Globus pallidus (tissue), 1 donor: ENCODE measurements around the gene ABCG8.
A peak's percentile ranks its signal among the peaks of the same experiment; 100 is the strongest.
"Not testable (repeated sequence)": the region's sequence is repeated elsewhere in the genome, so short reads cannot be mapped to it uniquely, and the experiment has no call there.

Experiments
- DNase-seq: peaks from one replicate; pipeline ENCODE4 v3.0.0-alpha.2; 2015; ENCODE audit warnings: low spot score

The ABCG8 gene

DNA sequence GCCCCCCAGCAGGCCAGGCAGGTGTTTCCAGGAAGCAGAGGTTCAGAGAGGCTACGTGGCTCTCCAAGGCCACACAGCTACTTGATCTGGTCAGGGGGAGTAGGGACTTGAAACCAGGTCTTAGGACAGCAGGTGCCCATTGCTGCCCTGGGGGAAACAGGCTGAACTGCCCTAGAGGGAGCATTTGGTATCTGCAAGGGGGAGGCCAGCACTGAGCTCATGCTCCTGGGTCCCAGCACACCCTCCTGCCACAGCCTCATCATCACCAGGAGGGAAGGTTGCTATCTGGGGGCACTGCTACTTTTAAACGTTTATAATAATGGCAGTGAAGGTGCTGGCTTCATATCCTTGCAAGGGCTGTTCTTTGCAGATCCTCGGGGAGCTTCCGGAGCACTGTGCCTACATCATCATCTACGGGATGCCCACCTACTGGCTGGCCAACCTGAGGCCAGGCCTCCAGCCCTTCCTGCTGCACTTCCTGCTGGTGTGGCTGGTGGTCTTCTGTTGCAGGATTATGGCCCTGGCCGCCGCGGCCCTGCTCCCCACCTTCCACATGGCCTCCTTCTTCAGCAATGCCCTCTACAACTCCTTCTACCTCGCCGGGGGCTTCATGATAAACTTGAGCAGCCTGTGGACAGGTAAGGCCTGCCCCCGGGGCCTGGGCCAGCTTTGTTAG is 36.1 kb downstream of the ABCG8 start:
- DNase-seq: no peak

DNA sequence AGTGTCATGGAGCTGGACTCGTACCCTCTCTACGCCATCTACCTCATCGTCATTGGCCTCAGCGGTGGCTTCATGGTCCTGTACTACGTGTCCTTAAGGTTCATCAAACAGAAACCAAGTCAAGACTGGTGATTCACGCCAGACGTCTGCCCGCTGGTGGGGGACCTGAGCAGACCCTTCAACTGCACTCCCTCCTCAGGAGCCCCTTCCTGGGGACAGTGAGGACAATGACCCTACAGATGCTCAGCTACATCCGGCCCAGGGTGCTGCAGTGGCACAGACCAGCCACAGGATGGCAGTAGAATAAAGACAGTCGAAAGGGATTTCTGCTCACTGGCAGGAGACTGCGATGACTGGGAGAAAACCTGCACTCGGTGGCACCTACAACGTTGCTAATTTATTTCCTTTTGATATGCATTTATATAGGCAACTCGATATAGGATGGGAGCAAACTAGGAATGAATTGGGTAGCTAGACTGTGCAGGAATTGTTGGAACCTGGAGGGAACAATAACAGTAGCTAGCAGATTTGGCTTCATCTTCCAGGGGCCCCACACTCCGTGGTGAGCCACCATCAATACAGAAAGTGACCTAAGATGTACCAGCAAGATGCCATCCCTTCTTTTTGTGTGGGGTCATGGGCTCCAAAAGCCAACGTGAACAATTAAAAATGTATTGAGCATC is 39.2 kb downstream of the ABCG8 start:
- DNase-seq: peak; percentile 48

DNA sequence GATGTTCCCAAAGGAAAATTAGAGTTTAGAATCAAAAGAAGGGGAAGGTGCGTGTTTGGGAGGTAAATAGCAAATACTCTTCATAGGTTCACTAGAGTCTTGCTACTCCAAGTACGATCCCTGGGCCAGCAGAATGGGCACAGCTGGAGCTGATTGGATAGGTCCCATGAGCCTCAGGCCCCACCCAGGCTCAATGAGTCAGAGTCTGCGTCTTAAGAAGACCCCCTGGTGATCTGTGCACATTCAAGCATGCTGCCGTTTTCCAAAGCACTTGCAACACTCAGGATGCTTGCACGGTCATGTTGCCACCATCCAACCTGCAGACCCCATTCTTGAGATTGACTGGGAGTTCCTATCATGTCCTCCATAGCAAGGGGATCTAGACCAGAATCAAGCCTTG is 40.5 kb downstream of the ABCG8 start:
- DNase-seq: no peak

DNA sequence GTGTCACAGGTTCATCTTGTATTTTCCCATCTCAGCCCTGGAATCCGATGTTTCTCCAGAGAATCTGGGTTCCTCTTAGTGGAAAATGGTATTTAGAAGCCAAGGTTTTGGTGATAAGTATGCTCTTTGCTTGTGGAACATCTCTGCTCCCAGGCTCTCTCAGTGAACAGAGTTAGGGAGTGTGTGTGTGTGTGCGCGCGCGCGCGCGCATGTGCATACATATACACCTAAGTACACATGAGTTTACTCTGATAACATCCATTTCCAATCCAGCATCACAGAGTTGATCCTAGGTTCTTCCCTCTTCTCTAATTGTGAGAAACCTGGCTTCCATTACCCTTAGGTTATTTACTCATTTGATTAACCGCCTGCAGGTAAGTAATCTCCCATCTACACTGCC is 41.7 kb downstream of the ABCG8 start:
- DNase-seq: no peak

DNA sequence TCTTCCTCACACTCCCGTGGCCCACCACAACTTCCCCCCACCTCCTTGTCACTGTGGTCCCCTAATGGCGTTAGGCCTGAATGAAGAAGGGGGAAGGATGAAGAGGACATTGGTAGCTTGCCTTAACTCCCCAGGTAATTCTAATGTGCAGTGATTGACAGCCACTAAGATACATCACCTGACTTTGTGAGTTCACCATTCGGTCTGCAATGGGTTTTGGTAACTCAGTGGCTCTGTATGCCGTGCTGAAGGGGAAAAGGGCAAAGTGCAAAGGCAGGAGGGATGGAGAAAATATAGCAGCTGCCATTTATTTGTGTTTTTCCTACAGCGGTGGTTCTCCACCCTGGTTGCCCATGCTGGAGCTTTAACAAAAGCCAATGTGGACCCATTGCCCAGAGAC is 42.2 kb downstream of the ABCG8 start:
- no peak for DNase-seq

DNA sequence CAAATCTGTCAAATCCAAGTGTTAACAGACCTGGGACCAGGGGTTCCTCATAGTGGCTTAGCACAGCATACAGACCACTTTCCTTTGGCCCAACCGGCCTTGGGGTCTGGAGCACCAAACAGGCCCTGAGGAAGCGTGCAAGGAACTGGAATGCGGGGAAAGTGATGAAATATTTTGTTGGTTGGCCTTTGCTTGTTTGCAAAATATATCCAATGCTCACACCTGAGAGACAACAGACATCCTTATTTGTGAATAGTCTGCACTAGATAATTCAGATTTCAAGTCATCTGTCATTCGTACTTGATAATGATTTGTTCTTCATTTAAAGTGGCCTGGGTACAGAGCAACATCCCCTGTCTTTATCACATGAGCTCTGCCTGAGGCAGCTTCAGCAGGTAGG is 43.5 kb downstream of the ABCG8 start:
- no peak for DNase-seq

DNA sequence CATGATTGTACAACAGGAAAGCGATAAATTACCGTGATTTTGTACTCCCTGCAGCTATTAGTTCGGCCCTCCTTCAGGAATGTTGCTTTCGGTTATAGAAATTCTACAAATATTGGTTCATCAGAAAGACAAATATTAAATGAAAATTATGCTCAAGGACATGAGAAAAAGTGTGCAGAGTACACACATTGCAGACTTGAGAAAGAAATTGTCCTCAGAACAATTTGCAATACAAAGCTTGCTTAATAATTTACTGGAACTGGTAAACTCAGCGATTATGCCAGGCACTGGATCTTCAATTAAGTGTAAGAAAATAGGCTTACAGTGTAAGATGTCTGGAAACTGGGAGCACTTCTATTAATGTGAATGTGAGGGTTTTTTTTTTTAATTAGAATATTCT is 45.9 kb downstream of the ABCG8 start:
- DNase-seq: no peak

DNA sequence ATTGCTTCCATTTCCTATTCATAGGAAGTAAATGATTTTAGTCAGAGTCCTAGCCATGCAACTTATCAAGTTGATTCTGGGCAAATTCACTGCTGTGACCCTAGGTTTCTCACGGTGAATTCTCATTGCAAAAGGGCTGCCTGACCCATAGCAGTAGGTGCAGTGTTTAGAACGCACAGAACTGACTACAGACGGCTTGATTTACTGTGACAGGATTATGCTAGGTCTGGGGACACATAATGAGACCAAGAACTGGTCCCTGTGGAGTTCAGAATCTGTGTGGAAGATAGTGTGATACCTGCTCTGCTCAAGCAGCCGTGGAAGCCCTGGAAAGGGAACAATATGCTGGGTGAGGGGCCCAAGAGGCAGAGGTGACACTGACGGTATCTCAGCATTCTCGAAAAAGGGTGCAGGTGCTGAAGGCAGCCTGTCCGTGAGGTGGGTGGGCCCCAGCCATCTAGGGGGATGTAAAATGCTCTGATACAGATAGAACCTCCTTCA is 46.4 kb downstream of the ABCG8 start:
- no peak for DNase-seq

DNA sequence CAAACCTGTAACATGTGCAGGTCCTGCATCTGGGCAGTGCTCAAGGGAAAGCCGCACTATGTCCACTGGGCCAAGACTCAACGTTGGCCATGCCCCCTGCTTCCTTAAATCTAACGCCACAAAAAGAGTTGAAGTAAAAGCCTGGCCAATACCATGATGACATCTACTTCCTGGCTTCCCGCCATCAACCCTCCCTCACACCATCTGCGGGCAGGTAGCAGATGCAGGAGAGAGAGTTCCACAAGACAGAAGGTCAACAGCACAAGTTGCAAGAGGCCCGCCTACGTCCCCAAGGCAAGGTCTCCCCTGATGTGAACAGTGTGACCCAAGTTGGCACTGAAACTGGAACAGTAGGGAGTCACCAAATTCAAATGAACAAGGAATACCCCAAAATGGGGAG is 48.4 kb downstream of the ABCG8 start:
- no peak for DNase-seq

DNA sequence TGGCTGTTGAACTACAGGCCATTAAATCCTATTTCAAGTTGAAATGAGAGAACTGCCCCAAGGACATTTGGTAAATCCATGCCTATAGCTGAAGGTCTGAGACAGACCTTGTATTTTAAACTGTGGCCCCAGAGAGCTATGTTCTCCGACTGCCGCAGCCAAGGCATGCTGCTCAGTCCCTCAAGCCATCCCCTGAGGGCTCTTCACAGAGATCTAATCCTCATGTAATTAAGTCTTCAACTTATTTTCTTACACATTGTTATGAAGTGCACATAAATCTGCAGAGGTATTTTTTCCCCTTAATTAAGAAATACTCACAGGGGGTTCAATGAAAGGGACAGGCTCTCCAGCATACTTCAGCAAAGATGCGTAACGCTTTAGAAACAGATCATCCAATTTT is 50.6 kb downstream of the ABCG8 start:
- no peak for DNase-seq

DNA sequence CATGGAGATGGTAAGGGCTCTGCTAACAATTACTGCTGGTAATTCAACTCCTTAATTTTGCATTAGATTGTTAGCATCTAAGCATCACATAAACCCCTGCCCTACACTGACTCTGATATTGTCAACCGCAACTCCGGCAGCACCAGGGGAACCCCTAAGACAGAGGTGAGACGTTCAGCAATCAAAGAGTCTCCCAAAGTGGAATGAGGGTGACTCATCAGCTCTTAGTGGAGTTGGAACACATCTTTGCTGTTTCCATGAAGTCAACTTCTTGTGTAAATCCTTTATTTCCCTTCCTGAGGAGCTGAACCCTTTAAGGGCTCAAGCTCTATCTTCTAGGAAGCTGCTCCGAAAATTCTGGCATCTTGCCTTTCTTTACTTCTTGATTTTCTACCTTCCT is 52.1 kb downstream of the ABCG8 start:
- no peak for DNase-seq

DNA sequence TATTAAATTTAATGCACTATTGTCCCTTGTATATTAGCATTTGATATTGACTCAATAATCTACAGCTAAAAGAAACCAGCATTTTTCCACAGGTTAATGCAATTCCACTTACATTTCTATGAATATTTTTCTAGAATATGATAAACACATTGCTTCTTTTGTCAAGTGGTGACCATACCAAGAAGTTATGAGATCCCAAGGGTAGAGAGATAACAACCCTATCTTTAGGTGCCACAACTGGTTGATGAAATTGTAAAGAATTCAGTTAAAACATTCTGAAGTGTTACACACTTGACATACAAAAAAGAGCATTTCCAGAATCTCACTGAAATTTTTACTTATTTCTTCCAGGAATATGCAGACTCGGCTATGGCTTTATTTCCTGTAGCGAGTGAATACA is 56.0 kb downstream of the ABCG8 start:
- DNase-seq: no peak

DNA sequence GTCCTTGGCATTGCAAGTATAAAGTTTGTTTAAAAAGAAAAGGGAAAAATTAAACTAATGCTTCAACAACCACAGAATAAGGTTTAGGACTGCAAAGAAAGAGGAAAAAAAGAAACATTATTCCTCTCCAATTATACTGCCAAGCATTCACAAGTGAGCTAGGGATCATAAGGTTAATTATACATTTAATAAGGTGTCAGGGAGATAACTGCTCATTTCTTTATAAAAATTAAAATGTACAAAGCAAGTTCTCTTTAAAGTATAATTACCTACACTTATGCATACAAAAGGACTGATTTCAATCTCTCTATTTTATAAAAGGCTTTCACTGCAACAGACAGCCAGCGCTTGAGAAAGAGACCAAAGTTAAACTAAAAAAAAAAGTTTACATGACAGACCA is 58.1 kb downstream of the ABCG8 start:
- no peak for DNase-seq

DNA sequence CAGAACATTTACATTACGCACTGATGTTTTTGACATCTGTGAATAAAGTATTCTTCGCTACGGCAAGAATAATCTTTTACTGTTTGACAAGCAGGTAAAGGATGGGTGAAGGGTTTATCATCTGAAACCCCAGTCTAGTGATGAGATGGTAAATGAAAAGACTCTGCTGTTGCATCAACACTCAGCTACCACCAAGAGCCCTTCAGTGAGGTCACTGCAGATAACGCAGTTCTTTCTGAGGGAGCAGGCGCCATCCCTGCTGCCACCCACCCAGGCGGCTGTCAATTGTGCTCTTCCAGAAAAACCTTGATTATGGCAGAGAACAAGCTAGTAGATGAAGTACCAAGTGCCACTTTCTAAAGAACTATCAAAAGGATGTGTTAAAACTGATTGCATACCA is 58.7 kb downstream of the ABCG8 start:
- DNase-seq: no peak

DNA sequence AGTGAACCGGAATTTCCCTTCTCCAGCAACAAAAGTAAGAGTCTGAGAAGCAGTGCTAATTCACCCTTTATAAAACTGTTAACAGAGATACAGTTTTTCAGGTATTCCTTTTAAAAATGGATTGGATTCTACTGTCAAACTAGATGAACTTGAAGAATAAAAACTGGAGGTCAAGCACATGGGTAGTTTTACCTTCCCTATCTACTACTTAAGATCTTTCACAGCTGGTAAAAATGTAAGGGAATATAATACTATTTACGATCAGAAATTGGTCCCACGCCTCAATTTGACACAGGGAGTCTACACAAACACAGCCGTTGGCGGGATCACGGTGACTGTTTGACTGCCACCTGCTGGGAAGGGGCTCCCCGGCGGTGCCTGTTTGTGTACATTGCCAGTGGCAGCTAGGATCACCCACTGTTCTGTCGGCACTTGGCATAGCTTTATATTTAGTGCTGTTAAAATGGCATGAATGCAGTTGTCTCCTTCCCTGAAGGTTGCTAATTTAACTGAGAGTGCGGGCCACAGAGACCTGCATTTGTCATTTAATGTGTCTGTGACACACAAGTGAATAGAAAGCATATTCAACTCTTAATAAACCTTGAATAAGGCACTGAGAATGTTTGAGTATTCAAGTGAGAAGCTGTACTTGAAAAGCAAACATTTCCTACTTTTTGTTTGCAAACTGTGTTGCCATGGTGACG is 59.5 kb downstream of the ABCG8 start:
- DNase-seq: no peak

DNA sequence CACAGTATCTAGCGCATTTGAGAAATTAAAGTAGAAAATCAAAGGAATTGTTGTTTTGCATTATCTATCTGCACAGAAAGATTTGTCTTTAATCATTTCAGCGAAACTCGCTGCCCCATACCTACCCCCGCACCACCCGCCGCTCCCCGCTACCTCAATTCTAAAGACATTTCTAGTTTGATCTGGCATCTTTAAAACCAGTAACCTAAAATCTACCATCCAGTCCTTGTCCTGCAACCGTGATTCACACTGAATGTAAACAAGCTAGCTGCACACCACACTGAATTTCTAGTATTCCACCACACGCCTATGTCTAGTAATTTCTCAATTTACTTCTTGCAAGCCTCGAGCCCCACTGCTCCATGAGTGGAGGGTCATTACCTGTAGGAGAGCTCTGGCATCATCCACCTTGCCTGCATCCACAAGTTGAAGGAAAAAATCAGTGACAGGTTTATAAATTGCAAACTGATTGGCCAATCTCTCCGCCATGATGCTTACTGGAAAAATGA is 60.1 kb downstream of the ABCG8 start:
- DNase-seq: no peak

DNA sequence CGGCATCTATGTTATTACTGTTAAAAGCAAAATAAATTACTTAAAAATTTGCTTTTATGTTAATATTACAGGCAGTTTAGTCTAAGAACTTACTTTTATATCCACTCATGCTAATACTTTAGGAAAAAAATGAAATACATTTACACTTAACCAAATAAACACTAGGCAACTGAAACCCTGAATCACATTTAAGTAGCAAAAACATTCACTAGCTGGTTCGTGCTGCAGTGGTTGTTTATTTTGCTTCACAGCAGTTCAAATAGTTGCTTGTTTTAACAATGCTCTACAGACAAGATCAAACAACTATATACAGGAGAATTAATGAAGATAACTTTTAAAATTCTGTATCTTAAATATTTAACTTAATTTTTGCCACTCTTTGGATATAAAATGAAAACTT is 60.8 kb downstream of the ABCG8 start:
- no peak for DNase-seq

DNA sequence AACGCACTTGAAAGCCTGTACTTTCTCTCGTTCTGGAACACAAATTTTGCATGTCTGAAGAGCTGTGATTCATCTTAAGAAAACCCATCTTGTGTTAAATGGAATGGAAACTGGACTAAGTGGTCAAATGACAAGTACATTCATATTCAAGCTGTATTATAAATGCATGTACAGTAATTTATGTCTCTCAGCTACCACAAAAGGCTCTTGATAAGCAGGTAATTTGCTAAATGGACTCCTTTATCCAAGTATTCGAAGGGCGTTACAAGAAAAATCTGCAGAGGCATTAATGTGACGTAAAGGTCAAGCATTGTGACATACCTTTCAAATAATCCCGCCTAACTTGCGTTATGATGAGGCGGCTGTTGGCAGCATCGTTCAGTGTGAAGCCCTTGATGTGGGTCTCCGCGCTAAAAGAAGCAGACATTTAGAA is 66.6 kb downstream of the ABCG8 start:
- DNase-seq: no peak

DNA sequence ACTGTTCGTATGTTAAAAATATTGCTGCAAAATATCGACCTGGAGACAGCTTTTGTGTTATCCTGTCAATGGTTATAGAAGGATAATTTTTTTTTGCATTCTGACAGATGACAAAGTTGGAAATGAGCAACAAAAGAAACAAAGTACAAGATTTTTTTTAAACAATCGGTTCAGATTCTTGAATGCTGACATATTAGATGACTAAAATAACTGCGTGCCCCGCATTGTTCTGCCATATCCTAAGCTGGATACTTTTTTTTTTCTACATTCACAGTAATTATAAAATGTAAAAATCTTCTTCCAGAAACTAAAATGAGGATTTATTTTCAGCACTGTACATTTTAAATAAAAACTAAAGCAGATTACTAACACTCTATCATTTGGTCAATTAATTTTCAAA is 67.1 kb downstream of the ABCG8 start:
- no peak for DNase-seq

DNA sequence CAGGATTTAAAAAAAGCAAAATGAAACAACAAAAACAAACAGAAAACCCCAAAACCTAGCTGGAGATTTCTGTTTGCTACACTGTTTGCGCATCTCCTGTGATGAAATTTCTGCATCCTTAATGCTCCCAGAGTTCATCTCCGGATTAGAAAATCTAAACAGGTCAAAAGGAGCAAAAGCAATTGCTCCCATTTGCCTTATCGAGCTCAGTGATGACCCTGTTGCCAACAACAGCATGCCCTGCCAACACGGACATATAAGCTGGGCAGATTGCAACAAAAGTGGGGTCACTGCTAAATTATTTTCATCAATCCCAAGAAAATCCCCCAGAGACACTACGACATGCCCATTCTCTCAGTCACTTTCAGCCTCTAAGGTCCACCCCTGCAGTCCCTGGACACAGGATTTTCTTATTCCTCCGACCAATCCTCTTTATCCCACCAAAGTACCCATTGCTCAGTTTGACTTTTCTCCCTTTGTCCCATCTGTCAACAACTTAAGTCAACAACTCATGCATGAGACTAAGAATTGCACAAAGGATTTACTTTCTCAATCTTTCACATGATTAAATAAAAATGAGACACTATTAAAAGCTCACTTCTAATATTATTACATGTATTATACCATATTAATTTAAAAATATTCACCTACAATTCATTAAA is 67.8 kb downstream of the ABCG8 start:
- DNase-seq: no peak

DNA sequence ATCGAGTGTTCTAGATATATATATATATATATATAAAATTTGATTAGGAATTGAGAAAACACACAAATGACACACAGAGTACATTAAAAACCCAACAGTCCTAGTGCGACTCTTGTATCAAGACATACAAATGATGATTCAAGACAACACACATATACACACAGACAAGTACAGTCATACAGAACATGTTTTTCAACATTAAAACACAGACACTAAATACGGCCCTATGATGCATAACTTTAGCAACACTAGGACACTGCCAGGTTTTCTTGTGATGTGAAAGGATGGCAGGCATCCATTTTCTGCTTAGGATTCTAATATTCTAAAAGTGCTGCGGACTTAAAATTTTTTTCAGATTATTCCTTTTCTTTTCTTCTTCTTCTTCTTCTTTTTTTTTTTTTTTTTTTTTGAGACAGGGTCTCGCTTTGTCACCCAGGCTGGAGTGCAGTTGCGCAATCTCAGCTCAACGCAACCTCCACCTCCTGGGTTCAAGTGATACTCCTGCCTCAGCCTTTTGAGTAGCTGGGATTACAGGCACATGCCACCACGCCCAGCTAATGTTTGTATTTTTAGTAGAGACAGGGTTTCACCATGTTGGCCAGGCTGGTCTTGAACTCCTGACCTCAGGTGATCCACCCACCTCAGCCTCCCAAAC is 72.5 kb downstream of the ABCG8 start:
- DNase-seq: not testable (repeated sequence)

DNA sequence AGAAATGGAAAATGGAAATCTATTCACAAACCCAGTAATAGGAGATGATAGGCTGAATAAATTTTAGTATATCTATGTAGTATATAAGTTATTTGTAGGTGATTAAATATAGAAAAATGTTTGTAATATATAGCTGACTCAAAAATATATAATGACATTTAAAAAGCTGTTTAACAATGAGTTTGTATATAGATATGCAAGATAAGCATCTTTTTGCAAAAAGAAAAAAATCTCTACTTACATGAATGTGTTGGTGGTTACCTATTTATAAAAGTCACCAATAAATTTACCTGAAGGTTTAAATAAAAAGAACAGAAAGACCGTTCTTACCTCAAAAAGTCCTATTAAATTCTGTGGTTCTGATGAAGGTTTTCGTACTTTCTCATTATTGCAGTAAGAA is 85.7 kb downstream of the ABCG8 start:
- DNase-seq: no peak
